ENCODE results near the gene KRT17. TPM values are rescaled to one million over a fixed set of nuclear protein-coding genes. Genes with fewer than 3 reads are reported as not detected.
A peak's percentile ranks its signal among the peaks of the same experiment; 100 is the strongest.

The KRT17 gene
- total RNA-seq, 1 experiment from 2014 or later: 1.9 TPM

DNA sequence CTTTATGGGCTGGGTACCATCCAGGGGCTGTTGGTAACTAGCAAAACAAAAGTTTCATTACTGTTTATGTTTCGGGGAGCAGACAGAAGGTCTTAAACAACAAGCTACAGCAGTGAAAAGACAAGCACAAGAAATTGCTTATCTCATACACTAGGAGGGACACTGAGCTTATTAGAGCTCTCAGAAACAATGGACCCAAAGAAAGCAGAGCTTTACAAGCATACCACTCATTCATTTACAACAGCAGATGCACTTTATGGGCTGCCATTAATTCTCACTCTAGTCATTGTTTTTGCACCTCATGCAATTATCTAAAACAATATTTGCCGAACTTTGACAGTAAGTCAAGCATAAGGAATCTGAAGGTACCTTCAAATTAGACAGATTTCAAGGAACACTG is 21.9 kb downstream of the KRT17 start:
- TF ChIP-seq, protein P1, sequence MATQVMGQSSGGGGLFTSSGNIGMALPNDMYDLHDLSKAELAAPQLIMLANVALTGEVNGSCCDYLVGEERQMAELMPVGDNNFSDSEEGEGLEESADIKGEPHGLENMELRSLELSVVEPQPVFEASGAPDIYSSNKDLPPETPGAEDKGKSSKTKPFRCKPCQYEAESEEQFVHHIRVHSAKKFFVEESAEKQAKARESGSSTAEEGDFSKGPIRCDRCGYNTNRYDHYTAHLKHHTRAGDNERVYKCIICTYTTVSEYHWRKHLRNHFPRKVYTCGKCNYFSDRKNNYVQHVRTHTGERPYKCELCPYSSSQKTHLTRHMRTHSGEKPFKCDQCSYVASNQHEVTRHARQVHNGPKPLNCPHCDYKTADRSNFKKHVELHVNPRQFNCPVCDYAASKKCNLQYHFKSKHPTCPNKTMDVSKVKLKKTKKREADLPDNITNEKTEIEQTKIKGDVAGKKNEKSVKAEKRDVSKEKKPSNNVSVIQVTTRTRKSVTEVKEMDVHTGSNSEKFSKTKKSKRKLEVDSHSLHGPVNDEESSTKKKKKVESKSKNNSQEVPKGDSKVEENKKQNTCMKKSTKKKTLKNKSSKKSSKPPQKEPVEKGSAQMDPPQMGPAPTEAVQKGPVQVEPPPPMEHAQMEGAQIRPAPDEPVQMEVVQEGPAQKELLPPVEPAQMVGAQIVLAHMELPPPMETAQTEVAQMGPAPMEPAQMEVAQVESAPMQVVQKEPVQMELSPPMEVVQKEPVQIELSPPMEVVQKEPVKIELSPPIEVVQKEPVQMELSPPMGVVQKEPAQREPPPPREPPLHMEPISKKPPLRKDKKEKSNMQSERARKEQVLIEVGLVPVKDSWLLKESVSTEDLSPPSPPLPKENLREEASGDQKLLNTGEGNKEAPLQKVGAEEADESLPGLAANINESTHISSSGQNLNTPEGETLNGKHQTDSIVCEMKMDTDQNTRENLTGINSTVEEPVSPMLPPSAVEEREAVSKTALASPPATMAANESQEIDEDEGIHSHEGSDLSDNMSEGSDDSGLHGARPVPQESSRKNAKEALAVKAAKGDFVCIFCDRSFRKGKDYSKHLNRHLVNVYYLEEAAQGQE (IDR thresholded peaks at IDR 0.05; ENCODE audit: insufficient read depth in 1 of 2, low read depth in 2 of 2, low read length in 1 of 2): no peak
- TF ChIP-seq SIN3A (IDR thresholded peaks at IDR 0.05; ENCODE audit: borderline replicate concordance, insufficient read depth, low read depth, low read length) (no peak), POLR2AphosphoS5 (IDR thresholded peaks at IDR 0.05; ENCODE audit: low read depth, low read length) (peak; percentile 58; the same call in 1 of the 2 replicates), TCF7L2 (IDR thresholded peaks at IDR 0.05; ENCODE audit: low read depth, low read length) (peak; percentile 89)
- TF ChIP-seq, protein P2, sequence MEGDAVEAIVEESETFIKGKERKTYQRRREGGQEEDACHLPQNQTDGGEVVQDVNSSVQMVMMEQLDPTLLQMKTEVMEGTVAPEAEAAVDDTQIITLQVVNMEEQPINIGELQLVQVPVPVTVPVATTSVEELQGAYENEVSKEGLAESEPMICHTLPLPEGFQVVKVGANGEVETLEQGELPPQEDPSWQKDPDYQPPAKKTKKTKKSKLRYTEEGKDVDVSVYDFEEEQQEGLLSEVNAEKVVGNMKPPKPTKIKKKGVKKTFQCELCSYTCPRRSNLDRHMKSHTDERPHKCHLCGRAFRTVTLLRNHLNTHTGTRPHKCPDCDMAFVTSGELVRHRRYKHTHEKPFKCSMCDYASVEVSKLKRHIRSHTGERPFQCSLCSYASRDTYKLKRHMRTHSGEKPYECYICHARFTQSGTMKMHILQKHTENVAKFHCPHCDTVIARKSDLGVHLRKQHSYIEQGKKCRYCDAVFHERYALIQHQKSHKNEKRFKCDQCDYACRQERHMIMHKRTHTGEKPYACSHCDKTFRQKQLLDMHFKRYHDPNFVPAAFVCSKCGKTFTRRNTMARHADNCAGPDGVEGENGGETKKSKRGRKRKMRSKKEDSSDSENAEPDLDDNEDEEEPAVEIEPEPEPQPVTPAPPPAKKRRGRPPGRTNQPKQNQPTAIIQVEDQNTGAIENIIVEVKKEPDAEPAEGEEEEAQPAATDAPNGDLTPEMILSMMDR (IDR thresholded peaks at IDR 0.05): no peak
- no TSS peak for BruUV-seq (replicated peaks)
- no peaks in the 10 kb centered on the region for H3K27me3 ChIP-seq (ENCODE audit: control insufficient read depth, insufficient read depth, low read length)
- no peaks in the 10 kb centered on the region for H3K36me3 ChIP-seq (ENCODE audit: control insufficient read depth, insufficient read depth, low read length)
- peak overlapping the region; percentile 70 for H3K27ac ChIP-seq (ENCODE audit: low read length)
- H3K4me3 ChIP-seq (ENCODE audit: low read depth in 2 of 2, low read length in 2 of 2): no peak overlapping the region
- intact Hi-C loops (cut with micrococcal nuclease; ENCODE audit: unreplicated experiment) (no loop called here), in situ Hi-C loops (cut with HindIII; ENCODE audit: low pct_unique_long_range_greater_than_20kb, low sequenced_read_pairs) (no loop called here)
- H3K9me3 ChIP-seq (ENCODE audit: control insufficient read depth, insufficient read depth, low read depth, low read length): no peaks in the 10 kb centered on the region; the same call in 1 of the 2 replicates
- ChIA-PET CTCF (interaction anchor here (0.7 to 3.2 kb wide), 7 partner anchors 23 to 1043 kb away, joined by 3 to 10 read pairs (median 3); no protein-coding TSS in a partner anchor), POLR2A (interaction anchor here (0.7 kb wide), 1 partner anchor 109 kb away, joined by 3 read pairs; no protein-coding TSS in a partner anchor)
- ATAC-seq: peak; percentile 91
- no peak for DNase-seq (ENCODE audit: low read depth, low spot score)
- H3K4me1 ChIP-seq (ENCODE audit: control insufficient read depth, insufficient read depth, low read length): peaks cover 18% of the 10 kb centered on the region

DNA sequence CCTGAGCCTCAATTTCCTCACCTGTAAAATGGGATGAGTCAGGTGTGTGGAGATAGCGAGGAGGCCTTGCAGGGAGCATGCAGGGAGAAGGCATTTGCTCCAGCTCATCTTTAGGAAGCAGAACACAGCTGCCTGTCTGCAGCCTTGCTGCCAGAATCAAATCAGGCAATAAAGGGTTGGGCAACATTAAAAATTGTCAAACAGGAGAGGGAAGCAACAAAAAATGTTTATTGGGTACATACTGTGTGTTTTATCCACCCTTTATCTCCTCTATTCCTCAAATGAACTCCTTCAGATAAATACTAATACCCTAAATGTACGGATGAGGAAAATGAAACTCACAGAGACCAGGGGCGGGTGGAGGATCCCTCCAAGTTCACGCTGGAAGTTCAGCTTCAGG is 24.1 kb downstream of the KRT17 start:
- CTCF ChIA-PET: interaction anchor here (3.2 kb wide), 1 partner anchor 51 kb away, joined by 8 read pairs; no protein-coding TSS in a partner anchor

More for the DNA sequence above, 24.1 kb downstream of the KRT17 start:
- DNase-seq (ENCODE audit: low read depth, low spot score): no peak
- Histone ChIP-seq H3K4me3 (ENCODE audit: low read depth in 2 of 2, low read length in 2 of 2) (no peak overlapping the region), H3K27ac (ENCODE audit: low read length) (peak overlapping the region; percentile 2; the same call in 1 of the 2 replicates), H3K9me3 (ENCODE audit: control insufficient read depth, insufficient read depth, low read depth, low read length) (no peaks in the 10 kb centered on the region), H3K36me3 (ENCODE audit: control insufficient read depth, insufficient read depth, low read length) (no peaks in the 10 kb centered on the region), H3K4me1 (ENCODE audit: control insufficient read depth, insufficient read depth, low read length) (peaks cover 18% of the 10 kb centered on the region), H3K27me3 (ENCODE audit: control insufficient read depth, insufficient read depth, low read length) (no peaks in the 10 kb centered on the region)
- TF ChIP-seq, protein P1 (IDR thresholded peaks at IDR 0.05; ENCODE audit: insufficient read depth in 1 of 2, low read depth in 2 of 2, low read length in 1 of 2): no peak
- TF ChIP-seq TCF7L2 (IDR thresholded peaks at IDR 0.05; ENCODE audit: low read depth, low read length): no peak
- TF ChIP-seq POLR2AphosphoS5 (IDR thresholded peaks at IDR 0.05; ENCODE audit: low read depth, low read length): no peak
- TF ChIP-seq, protein P2 (IDR thresholded peaks at IDR 0.05): no peak
- TF ChIP-seq SIN3A (IDR thresholded peaks at IDR 0.05; ENCODE audit: borderline replicate concordance, insufficient read depth, low read depth, low read length): no peak
- intact Hi-C loops (cut with micrococcal nuclease; ENCODE audit: unreplicated experiment): no loop called here
- BruUV-seq (replicated peaks): no TSS peak
- in situ Hi-C loops (cut with HindIII; ENCODE audit: low pct_unique_long_range_greater_than_20kb, low sequenced_read_pairs): no loop called here
- POLR2A ChIA-PET: no interaction called here
- ATAC-seq: no peak

Measured in Panc1 (cell line).